PC-3 (cell line): Measurements from ENCODE around the gene ANK2. TPM values are rescaled to one million over a fixed set of nuclear protein-coding genes. Genes with fewer than 3 reads are reported as not detected.

ENCODE experiments used
- ATAC-seq: fragments of 200-7000 bp; cut with Tn5 transposase; 2 replicates; pipeline ENCODE4 v1.9.1; 2020; ENCODE audit warnings: mild to moderate bottlenecking, moderate library complexity
- BruUV-seq: library from RNA; stranded (reverse); fragments of 400-500 nt; replicated peaks from 2 replicates; lab custom pipeline; 2021; lab: Mats Ljungman, UMichigan
- CTCF ChIA-PET: fragments of 300-600 bp; sonication (Branson Sonifier 250); formaldehyde crosslinking; loops from one replicate; lab custom pipeline; 2022; ENCODE audit warnings: antibody characterized with exemption; lab: Charles Lee
- POLR2A ChIA-PET: fragments of 300-600 bp; sonication (Branson Sonifier 250); formaldehyde crosslinking; loops from one replicate; lab custom pipeline; 2022; ENCODE audit warnings: antibody characterized with exemption; ENCODE audit not compliant: unreplicated experiment; lab: Charles Lee
- DNase-seq: peaks from one replicate; pipeline ENCODE4 v3.0.0-alpha.2; 2015
- H2AFZ ChIP-seq: fragments of 300-600 bp; sonication (generic); 2 replicates; pipeline ENCODE4 v1.6.0; 2016; ENCODE audit warnings: antibody characterized with exemption, low read length
- H3F3A ChIP-seq: fragments of 300-600 bp; sonication (generic); one replicate; pipeline ENCODE4 v1.6.0; 2017; ENCODE audit warnings: antibody characterized with exemption, low read length, control low read depth, mild to moderate bottlenecking; ENCODE audit not compliant: unreplicated experiment
- H3K27ac ChIP-seq: fragments of 300-600 bp; sonication (generic); 2 replicates; pipeline ENCODE4 v1.5.1; 2016; ENCODE audit warnings: mild to moderate bottlenecking, low read length
- H3K27me3 ChIP-seq: fragments of 300-600 bp; sonication (generic); 2 replicates; pipeline ENCODE4 v1.6.1; 2016; ENCODE audit warnings: low read length, mixed read lengths
- H3K36me3 ChIP-seq: fragments of 300-600 bp; sonication (generic); 2 replicates; pipeline ENCODE4 v1.6.1; 2016; ENCODE audit warnings: low read depth, mixed run types, low read length, mixed read lengths
- H3K4me1 ChIP-seq: fragments of 300-600 bp; sonication (generic); 2 replicates; pipeline ENCODE4 v1.5.1; 2016; ENCODE audit warnings: low read length; ENCODE audit not compliant: insufficient read depth
- H3K4me2 ChIP-seq: fragments of 300-600 bp; sonication (generic); 2 replicates; pipeline ENCODE4 v1.6.0; 2016; ENCODE audit warnings: low read length
- H3K4me3 ChIP-seq: fragments of 300-600 bp; sonication (generic); 2 replicates; pipeline ENCODE4 v1.5.1; 2016; ENCODE audit warnings: mild to moderate bottlenecking, low read length, mixed read lengths
- H3K79me2 ChIP-seq: fragments of 300-600 bp; sonication (generic); 2 replicates; pipeline ENCODE4 v1.6.1; 2017; ENCODE audit warnings: low read length, mixed read lengths
- H3K9ac ChIP-seq: fragments of 300-600 bp; sonication (generic); 2 replicates; pipeline ENCODE4 v1.6.0; 2016; ENCODE audit warnings: mild to moderate bottlenecking, low read length
- H3K9me2 ChIP-seq: fragments of 300-600 bp; sonication (generic); replicated peaks from 2 replicates; pipeline ENCODE4 v1.6.1; 2016; ENCODE audit warnings: mixed run types, low read length, mixed read lengths
- H3K9me3 ChIP-seq: fragments of 300-600 bp; sonication (generic); 2 replicates; pipeline ENCODE4 v1.6.1; 2016; ENCODE audit warnings: low read length, mixed read lengths
- H4K20me1 ChIP-seq: fragments of 300-600 bp; sonication (generic); 2 replicates; pipeline ENCODE4 v1.6.1; 2016; ENCODE audit warnings: low read length, mixed read lengths
- EZH2 ChIP-seq: fragments of 300-600 bp; sonication (generic); IDR thresholded peaks from one replicate; pipeline ENCODE4 v1.6.1; 2017; ENCODE audit warnings: antibody characterized with exemption, mild to moderate bottlenecking, low read length; ENCODE audit not compliant: unreplicated experiment
- EZH2phosphoT487 ChIP-seq: fragments of 300-600 bp; sonication (generic); IDR thresholded peaks from 2 replicates; pipeline ENCODE4 v1.6.1; 2018; ENCODE audit warnings: mild to moderate bottlenecking, antibody characterized with exemption, low read length, borderline replicate concordance
- intact Hi-C: fragments of 100-400 bp; cut with micrococcal nuclease; formaldehyde crosslinking; loops from 2 replicates; pipeline ENCODE4 v1.9.0; 2023
- total RNA-seq: library from RNA; depleted of rRNA; stranded (reverse); fragments of >200 nt; gene quantifications from 2 replicates; pipeline ENCODE4 v1.2.3, GENCODE V29; 2014
- TF ChIP-seq, protein P1 (sequence below): fragments of 300-600 bp; sonication (generic); conservative IDR thresholded peaks from 2 replicates; pipeline ENCODE4 v1.5.1; 2017; ENCODE audit warnings: antibody characterized with exemption, low read depth, mild to moderate bottlenecking, low read length

The ANK2 gene
- total RNA-seq, 1 experiment from 2014 or later = 1.8 TPM

DNA sequence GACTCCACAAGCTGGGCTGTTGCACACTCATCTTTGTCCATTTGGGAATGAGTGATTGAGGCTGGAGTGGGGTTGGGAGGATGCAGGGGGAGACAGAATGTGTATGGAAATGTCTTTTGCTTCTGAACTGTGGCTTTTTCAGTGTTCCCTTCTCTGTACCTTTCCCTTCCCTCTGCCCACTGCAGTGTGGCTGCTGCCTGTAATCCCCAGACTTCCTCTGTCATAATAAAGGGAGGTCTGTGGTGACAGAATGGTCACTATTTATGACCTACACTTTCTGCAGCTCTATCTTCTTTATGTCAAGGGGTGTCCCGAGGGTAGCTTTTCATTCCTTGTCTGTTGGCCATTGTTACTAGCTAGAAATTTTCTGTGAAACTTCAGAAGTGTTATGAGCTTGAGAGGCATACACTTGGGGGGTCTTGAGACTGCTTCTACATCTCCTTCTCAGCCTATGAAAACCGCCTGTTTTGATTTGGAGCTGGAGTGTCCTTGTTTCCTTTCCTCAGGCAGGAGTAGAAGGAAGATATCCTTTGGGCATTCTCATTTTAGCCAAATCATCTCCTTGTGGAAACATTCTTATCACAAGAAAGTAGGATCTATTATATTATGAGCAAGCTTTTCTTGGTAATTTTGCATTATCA, 63.0 kb downstream of the ANK2 start:
- no peaks in the 10 kb centered on the region for H3K9me3 ChIP-seq
- H2AFZ ChIP-seq = no peak overlapping the region
- intact Hi-C loops = no loop called here
- no peaks in the 10 kb centered on the region for H3K36me3 ChIP-seq
- H3K79me2 ChIP-seq = no peaks in the 10 kb centered on the region
- no peak overlapping the region for H3K27ac ChIP-seq
- H4K20me1 ChIP-seq = no peaks in the 10 kb centered on the region
- no peak overlapping the region for H3K4me3 ChIP-seq
- ChIA-PET CTCF (no interaction called here), POLR2A (no interaction called here)
- H3K4me2 ChIP-seq = no peak overlapping the region
- BruUV-seq = no TSS peak
- no peak overlapping the region for H3K9ac ChIP-seq
- ATAC-seq (no peak), DNase-seq (no peak)
- H3K4me1 ChIP-seq = no peaks in the 10 kb centered on the region
- H3K27me3 ChIP-seq = no peaks in the 10 kb centered on the region
- no peaks in the 10 kb centered on the region for H3K9me2 ChIP-seq
- TF ChIP-seq EZH2 = no peak
- TF ChIP-seq, protein P1, sequence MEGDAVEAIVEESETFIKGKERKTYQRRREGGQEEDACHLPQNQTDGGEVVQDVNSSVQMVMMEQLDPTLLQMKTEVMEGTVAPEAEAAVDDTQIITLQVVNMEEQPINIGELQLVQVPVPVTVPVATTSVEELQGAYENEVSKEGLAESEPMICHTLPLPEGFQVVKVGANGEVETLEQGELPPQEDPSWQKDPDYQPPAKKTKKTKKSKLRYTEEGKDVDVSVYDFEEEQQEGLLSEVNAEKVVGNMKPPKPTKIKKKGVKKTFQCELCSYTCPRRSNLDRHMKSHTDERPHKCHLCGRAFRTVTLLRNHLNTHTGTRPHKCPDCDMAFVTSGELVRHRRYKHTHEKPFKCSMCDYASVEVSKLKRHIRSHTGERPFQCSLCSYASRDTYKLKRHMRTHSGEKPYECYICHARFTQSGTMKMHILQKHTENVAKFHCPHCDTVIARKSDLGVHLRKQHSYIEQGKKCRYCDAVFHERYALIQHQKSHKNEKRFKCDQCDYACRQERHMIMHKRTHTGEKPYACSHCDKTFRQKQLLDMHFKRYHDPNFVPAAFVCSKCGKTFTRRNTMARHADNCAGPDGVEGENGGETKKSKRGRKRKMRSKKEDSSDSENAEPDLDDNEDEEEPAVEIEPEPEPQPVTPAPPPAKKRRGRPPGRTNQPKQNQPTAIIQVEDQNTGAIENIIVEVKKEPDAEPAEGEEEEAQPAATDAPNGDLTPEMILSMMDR = no peak
- no peak for TF ChIP-seq EZH2phosphoT487
- H3F3A ChIP-seq = no peaks in the 10 kb centered on the region

DNA sequence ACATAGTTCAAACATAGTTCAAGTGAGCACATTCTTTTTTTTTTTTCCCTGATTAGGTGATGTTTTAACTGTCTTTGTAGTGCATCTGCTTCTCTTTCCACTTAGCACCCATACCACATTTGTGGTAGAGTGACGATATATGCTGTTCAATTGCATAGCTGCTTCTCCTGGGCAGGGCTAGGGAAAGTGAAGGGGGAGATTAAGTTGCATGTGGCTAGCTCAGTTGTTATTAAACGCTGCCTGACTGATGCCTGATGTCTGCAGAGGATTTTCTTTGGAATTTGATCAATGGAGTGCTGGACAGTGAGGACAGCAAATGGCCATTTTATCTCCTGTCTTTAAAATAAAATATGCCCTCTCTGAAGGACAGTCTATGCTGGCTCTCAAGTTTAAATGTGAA, 63.7 kb downstream of the ANK2 start:
- Histone ChIP-seq H2AFZ (no peak overlapping the region), H3K4me3 (no peak overlapping the region), H3K79me2 (no peaks in the 10 kb centered on the region), H3K9me3 (no peaks in the 10 kb centered on the region), H3K27ac (no peak overlapping the region), H3K9me2 (no peaks in the 10 kb centered on the region), H3F3A (no peaks in the 10 kb centered on the region), H3K9ac (no peak overlapping the region), H3K27me3 (0 out of 2 replicates have a peak, but pooled peaks cover 2% of the 10 kb centered on the region), H3K4me1 (no peaks in the 10 kb centered on the region), H3K4me2 (no peak overlapping the region), H4K20me1 (no peaks in the 10 kb centered on the region), H3K36me3 (no peaks in the 10 kb centered on the region)
- BruUV-seq = no TSS peak
- intact Hi-C loops = no loop called here
- ChIA-PET CTCF (no interaction called here), POLR2A (no interaction called here)
- TF ChIP-seq, protein P1 = no peak
- TF ChIP-seq EZH2phosphoT487 (no peak), EZH2 (no peak)
- DNase-seq (no peak), ATAC-seq (no peak)

DNA sequence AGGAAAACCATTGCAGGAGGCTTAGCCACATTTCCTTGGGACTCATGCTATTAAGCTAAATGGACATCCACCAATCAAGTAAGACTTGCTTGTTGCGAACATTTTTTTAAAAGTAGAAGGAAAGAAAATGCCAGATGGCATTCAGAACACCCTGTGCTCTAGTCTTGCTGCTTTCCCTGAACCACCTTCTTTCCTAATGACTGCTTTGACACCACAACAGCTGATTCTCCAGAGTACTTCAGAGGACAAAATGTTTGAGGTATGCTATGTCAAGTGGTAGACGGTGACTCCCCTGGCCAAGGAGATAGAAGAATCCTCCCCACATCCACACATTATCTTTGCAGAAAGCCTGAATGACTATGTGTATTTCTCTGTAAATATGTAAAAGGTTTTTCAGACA, 65.4 kb downstream of the ANK2 start:
- H3F3A ChIP-seq = no peaks in the 10 kb centered on the region
- ChIA-PET CTCF (no interaction called here), POLR2A (no interaction called here)
- no peak overlapping the region for H3K9ac ChIP-seq
- BruUV-seq = no TSS peak
- no peak overlapping the region for H2AFZ ChIP-seq
- intact Hi-C loops = no loop called here
- H3K4me2 ChIP-seq = no peak overlapping the region
- H3K27ac ChIP-seq = no peak overlapping the region
- DNase-seq = no peak
- no peaks in the 10 kb centered on the region for H3K9me3 ChIP-seq
- no peaks in the 10 kb centered on the region for H3K79me2 ChIP-seq
- H3K9me2 ChIP-seq = no peaks in the 10 kb centered on the region
- no peaks in the 10 kb centered on the region for H4K20me1 ChIP-seq
- H3K4me3 ChIP-seq = no peak overlapping the region
- 0 out of 2 replicates have a peak, but pooled peaks cover 6% of the 10 kb centered on the region for H3K27me3 ChIP-seq
- TF ChIP-seq EZH2phosphoT487 (no peak), EZH2 (no peak)
- TF ChIP-seq, protein P1 = no peak
- no peaks in the 10 kb centered on the region for H3K4me1 ChIP-seq
- ATAC-seq = no peak
- no peaks in the 10 kb centered on the region for H3K36me3 ChIP-seq
